ENCODE measurements around the gene VRK2.

The VRK2 gene

GRCh38 chr2:58045580-58046334 is 849 bp upstream of the VRK2 start:
- H4K20me1 ChIP-seq (ENCODE audit: low read depth, low read length), result no peaks in the 10 kb centered on the region
- peak overlapping the region; percentile 86 for H3K27ac ChIP-seq (ENCODE audit: low read depth, low read length)
- no peaks in the 10 kb centered on the region for H3K9me3 ChIP-seq (ENCODE audit: insufficient read depth, low read length)
- peaks cover 13% of the 10 kb centered on the region for H3K36me3 ChIP-seq (ENCODE audit: low read length)
- peak overlapping the region; percentile 61 for H3K4me3 ChIP-seq (ENCODE audit: insufficient read depth, low read length, poor library complexity, severe bottlenecking)
- peaks cover 5% of the 10 kb centered on the region; the same call in 1 of the 2 replicates for H3K79me2 ChIP-seq (ENCODE audit: insufficient read depth, low read length)
- H3F3A ChIP-seq (ENCODE audit: insufficient read depth), result peaks cover 12% of the 10 kb centered on the region
- H2AFZ ChIP-seq (ENCODE audit: low read depth, low read length, severe bottlenecking), result peak overlapping the region; percentile 75
- H3K9ac ChIP-seq (ENCODE audit: low read length), result peak overlapping the region; percentile 71
- TF ChIP-seq CTCF (IDR thresholded peaks at IDR 0.05; ENCODE audit: insufficient read depth, low read length, poor library complexity, severe bottlenecking) (no peak), EZH2phosphoT487 (conservative IDR thresholded peaks at IDR 0.05; ENCODE audit: low read length) (no peak)
- H3K27me3 ChIP-seq (ENCODE audit: low read length), result no peaks in the 10 kb centered on the region
- H3K4me2 ChIP-seq (ENCODE audit: low read depth, low read length, poor library complexity, severe bottlenecking), result peak overlapping the region; percentile 97
- no peaks in the 10 kb centered on the region for H3K9me2 ChIP-seq (replicated peaks; ENCODE audit: insufficient read depth, low read length)

DNA sequence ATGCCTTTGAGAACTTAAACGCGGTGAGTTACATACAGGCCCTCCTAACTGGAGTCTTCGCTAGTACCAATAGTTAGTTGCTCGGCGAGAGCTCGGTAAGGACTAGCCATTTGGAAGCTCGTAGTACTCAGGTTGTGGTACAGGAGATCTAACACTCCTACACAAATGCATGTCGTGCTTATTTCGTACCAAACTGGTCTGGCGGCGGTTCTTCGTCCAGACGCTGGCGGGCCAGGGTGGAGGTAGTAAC is 346 bp upstream of the VRK2 start:
- H3K9me3 ChIP-seq (ENCODE audit: insufficient read depth, low read length), result no peaks in the 10 kb centered on the region
- peak overlapping the region; percentile 86 for H3K27ac ChIP-seq (ENCODE audit: low read depth, low read length)
- peak overlapping the region; percentile 71 for H3K9ac ChIP-seq (ENCODE audit: low read length)
- peaks cover 13% of the 10 kb centered on the region for H3K36me3 ChIP-seq (ENCODE audit: low read length)
- H3K9me2 ChIP-seq (replicated peaks; ENCODE audit: insufficient read depth, low read length), result no peaks in the 10 kb centered on the region
- no peaks in the 10 kb centered on the region for H4K20me1 ChIP-seq (ENCODE audit: low read depth, low read length)
- H3K79me2 ChIP-seq (ENCODE audit: insufficient read depth, low read length), result peaks cover 5% of the 10 kb centered on the region; the same call in 1 of the 2 replicates
- peak overlapping the region; percentile 61 for H3K4me3 ChIP-seq (ENCODE audit: insufficient read depth, low read length, poor library complexity, severe bottlenecking)
- peaks cover 12% of the 10 kb centered on the region for H3F3A ChIP-seq (ENCODE audit: insufficient read depth)
- TF ChIP-seq EZH2phosphoT487 (conservative IDR thresholded peaks at IDR 0.05; ENCODE audit: low read length), result no peak
- no peak for TF ChIP-seq CTCF (IDR thresholded peaks at IDR 0.05; ENCODE audit: insufficient read depth, low read length, poor library complexity, severe bottlenecking)
- peak overlapping the region; percentile 97 for H3K4me2 ChIP-seq (ENCODE audit: low read depth, low read length, poor library complexity, severe bottlenecking)
- H3K27me3 ChIP-seq (ENCODE audit: low read length), result no peaks in the 10 kb centered on the region
- peak overlapping the region; percentile 75 for H2AFZ ChIP-seq (ENCODE audit: low read depth, low read length, severe bottlenecking)

DNA sequence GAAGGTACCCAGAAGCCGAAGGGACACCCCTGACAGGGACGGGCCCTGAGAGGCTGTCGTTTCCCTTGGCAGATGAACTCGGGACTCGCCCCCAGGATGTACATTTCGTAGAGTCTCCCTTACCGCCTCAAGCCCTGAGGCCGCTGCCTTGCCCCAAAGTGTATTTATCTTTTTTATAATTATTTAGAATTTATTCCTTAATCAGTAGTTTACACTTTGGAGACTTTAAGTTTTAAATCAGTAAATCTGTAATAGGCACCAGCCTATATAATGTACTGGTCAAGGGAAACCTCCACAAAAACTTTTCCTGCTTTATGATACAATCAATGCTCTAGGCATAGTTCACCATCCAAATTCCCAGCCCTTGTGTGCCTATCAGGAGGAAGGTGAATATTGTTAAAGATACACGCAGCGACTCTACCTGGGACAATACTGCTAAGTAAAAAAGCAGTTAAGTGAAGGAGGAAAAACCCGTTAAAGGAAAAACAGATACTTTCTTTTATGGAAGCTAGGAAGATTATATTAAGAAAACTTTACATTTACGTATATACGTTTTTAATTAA is 848 bp downstream of the VRK2 start:
- H3K9ac ChIP-seq (ENCODE audit: low read length), result peak overlapping the region; percentile 71
- H4K20me1 ChIP-seq (ENCODE audit: low read depth, low read length), result no peaks in the 10 kb centered on the region
- no peaks in the 10 kb centered on the region for H3K27me3 ChIP-seq (ENCODE audit: low read length)
- H3K4me3 ChIP-seq (ENCODE audit: insufficient read depth, low read length, poor library complexity, severe bottlenecking), result peak overlapping the region; percentile 61
- H3K27ac ChIP-seq (ENCODE audit: low read depth, low read length), result peak overlapping the region; percentile 86
- H3K9me3 ChIP-seq (ENCODE audit: insufficient read depth, low read length), result no peaks in the 10 kb centered on the region
- H3K9me2 ChIP-seq (replicated peaks; ENCODE audit: insufficient read depth, low read length), result no peaks in the 10 kb centered on the region
- no peak for TF ChIP-seq EZH2phosphoT487 (conservative IDR thresholded peaks at IDR 0.05; ENCODE audit: low read length)
- TF ChIP-seq CTCF (IDR thresholded peaks at IDR 0.05; ENCODE audit: insufficient read depth, low read length, poor library complexity, severe bottlenecking), result no peak
- H2AFZ ChIP-seq (ENCODE audit: low read depth, low read length, severe bottlenecking), result peak overlapping the region; percentile 75
- peak overlapping the region; percentile 97 for H3K4me2 ChIP-seq (ENCODE audit: low read depth, low read length, poor library complexity, severe bottlenecking)
- peaks cover 19% of the 10 kb centered on the region for H3K36me3 ChIP-seq (ENCODE audit: low read length)
- H3K79me2 ChIP-seq (ENCODE audit: insufficient read depth, low read length), result peaks cover 5% of the 10 kb centered on the region; the same call in 1 of the 2 replicates
- peaks cover 12% of the 10 kb centered on the region for H3F3A ChIP-seq (ENCODE audit: insufficient read depth)

All from SU-DHL-6 (cell line).